GM19324 (cell line): ENCODE measurements around the gene ZFHX3.

Experiments used
- ATAC-seq: cut with Tn5 transposase; IDR thresholded peaks from one replicate; pipeline ENCODE4 v1.9.1; 2021; ENCODE audit warnings: mild to moderate bottlenecking, moderate library complexity; ENCODE audit not compliant: unreplicated experiment, low FRiP score

ZFHX3 gene

GRCh38 chr16:72985148-72985941 lies 62.6 kb downstream of the ZFHX3 start:
- ATAC-seq, result no peak

GRCh38 chr16:72983728-72984350 lies 64.1 kb downstream of the ZFHX3 start:
- no peak for ATAC-seq

- ATAC-seq, result no peak
These were observed 64.7 kb downstream of the ZFHX3 start for GRCh38 chr16:72983241-72983640.

GRCh38 chr16:72979974-72980373 lies 68.0 kb downstream of the ZFHX3 start:
- ATAC-seq, result no peak

- ATAC-seq, result no peak
These were observed 69.7 kb downstream of the ZFHX3 start for GRCh38 chr16:72978212-72978611.

- ATAC-seq, result no peak
These were observed 70.8 kb downstream of the ZFHX3 start for GRCh38 chr16:72977127-72977526.

- no peak for ATAC-seq
These were observed 71.4 kb downstream of the ZFHX3 start for GRCh38 chr16:72976438-72977064.

- no peak for ATAC-seq
These were observed 72.0 kb downstream of the ZFHX3 start for GRCh38 chr16:72975809-72976437.

- ATAC-seq, result no peak
These were observed 73.7 kb downstream of the ZFHX3 start for GRCh38 chr16:72974142-72974769.

GRCh38 chr16:72972878-72973571 lies 74.9 kb downstream of the ZFHX3 start:
- no peak for ATAC-seq

GRCh38 chr16:72971370-72971769 lies 76.6 kb downstream of the ZFHX3 start:
- ATAC-seq, result no peak

- ATAC-seq, result no peak
These were observed 77.3 kb downstream of the ZFHX3 start for GRCh38 chr16:72970656-72971055.

- ATAC-seq, result no peak
These were observed 78.1 kb downstream of the ZFHX3 start for GRCh38 chr16:72969812-72970211.

GRCh38 chr16:72969146-72969545 lies 78.8 kb downstream of the ZFHX3 start:
- no peak for ATAC-seq

GRCh38 chr16:72967941-72968340 lies 80.0 kb downstream of the ZFHX3 start:
- no peak for ATAC-seq

- ATAC-seq, result no peak
These were observed 84.2 kb downstream of the ZFHX3 start for GRCh38 chr16:72963533-72964315.

GRCh38 chr16:72962347-72962746 lies 85.6 kb downstream of the ZFHX3 start:
- ATAC-seq, result no peak

- no peak for ATAC-seq
These were observed 86.1 kb downstream of the ZFHX3 start for GRCh38 chr16:72961863-72962262.

- no peak for ATAC-seq
These were observed 86.7 kb downstream of the ZFHX3 start for GRCh38 chr16:72961115-72961832.
